Activated CD8-positive, alpha-beta T cell treated with anti-CD3 and anti-CD28 coated beads for 36 hours (primary cell): ENCODE data around the gene PRB3. TPM values are rescaled to one million over a fixed set of nuclear protein-coding genes. Genes with fewer than 3 reads are reported as not detected.

Experiments
- ATAC-seq: fragments of 200-7000 bp; cut with Tn5 transposase; one replicate; pipeline ENCODE4 v1.10.0; 2021; ENCODE audit warnings: mild to moderate bottlenecking, moderate library complexity
- CTCF ChIA-PET: fragments of 350-600 bp; sonication (Branson Sonifier 250); formaldehyde crosslinking; loops from one replicate; lab custom pipeline; 2021; ENCODE audit warnings: antibody characterized with exemption; lab: Charles Lee
- POLR2A ChIA-PET: fragments of 350-600 bp; sonication (Branson Sonifier 250); formaldehyde crosslinking; loops from one replicate; lab custom pipeline; 2021; ENCODE audit warnings: antibody characterized with exemption; lab: Charles Lee
- DNase-seq: peaks from one replicate; pipeline ENCODE4 v3.0.0-alpha.2; 2020
- H3K27ac Mint-ChIP-seq: one replicate; pipeline ENCODE4 v1.8.0; 2021; ENCODE audit warnings: mild to moderate bottlenecking, mixed read lengths
- H3K27me3 Mint-ChIP-seq: one replicate; pipeline ENCODE4 v1.8.0; 2021; ENCODE audit warnings: mixed read lengths
- H3K36me3 Mint-ChIP-seq: one replicate; pipeline ENCODE4 v1.8.0; 2021; ENCODE audit warnings: low read depth, mixed read lengths
- H3K4me1 Mint-ChIP-seq: one replicate; pipeline ENCODE4 v1.8.0; 2021; ENCODE audit warnings: low read depth, mixed read lengths
- H3K4me3 Mint-ChIP-seq: one replicate; pipeline ENCODE4 v1.8.0; 2021; ENCODE audit warnings: mild to moderate bottlenecking, moderate library complexity, mixed read lengths
- H3K9me3 Mint-ChIP-seq: one replicate; pipeline ENCODE4 v1.8.0; 2021; ENCODE audit warnings: mixed read lengths
- CTCF ChIP-seq: fragments of 200-600 bp; IDR thresholded peaks from one replicate; pipeline ENCODE4 v1.8.0; 2022; ENCODE audit warnings: antibody characterized with exemption, mild to moderate bottlenecking
- intact Hi-C: fragments of 100-400 bp; cut with micrococcal nuclease; formaldehyde crosslinking; loops from one replicate; pipeline ENCODE4 v1.10.0; 2022
- total RNA-seq, 2 experiments: library from RNA; stranded (reverse); gene quantifications; one replicate each; pipeline ENCODE4 v1.2.3, GENCODE V29; 2021

Gene PRB3
- total RNA-seq, 2 experiments from 2014 or later = not detected

- no peaks in the 10 kb centered on the region for H3K9me3 Mint-ChIP-seq
- ChIA-PET POLR2A (no interaction called here), CTCF (interaction anchor here (0.6 to 5.3 kb wide), 13 partner anchors 9 to 454 kb away, joined by 3 to 51 read pairs (median 3); no protein-coding TSS in a partner anchor)
- H3K4me1 Mint-ChIP-seq = no peaks in the 10 kb centered on the region
- DNase-seq (peak; percentile 61), ATAC-seq (peak; percentile 74)
- peak; percentile 57 for TF ChIP-seq CTCF
- no peaks in the 10 kb centered on the region for H3K36me3 Mint-ChIP-seq
- intact Hi-C loops = loop anchor here (2.0 kb wide), 1 partner anchor 258 kb away; no protein-coding TSS in a partner anchor
- H3K27me3 Mint-ChIP-seq = no peaks in the 10 kb centered on the region
- no peak overlapping the region for H3K4me3 Mint-ChIP-seq
- H3K27ac Mint-ChIP-seq = no peak overlapping the region
Observed at GRCh38 chr12:11228296-11228879, 41.1 kb downstream of the PRB3 start.

GRCh38 chr12:11227373-11227772, 42.1 kb downstream of the PRB3 start:
- Mint-ChIP-seq H3K27me3 (no peaks in the 10 kb centered on the region), H3K4me3 (no peak overlapping the region), H3K9me3 (no peaks in the 10 kb centered on the region), H3K27ac (no peak overlapping the region), H3K36me3 (no peaks in the 10 kb centered on the region), H3K4me1 (no peaks in the 10 kb centered on the region)
- ChIA-PET POLR2A (interaction anchor here (0.6 kb wide), 1 partner anchor 568 kb away, joined by 4 read pairs; no protein-coding TSS in a partner anchor), CTCF (interaction anchor here (0.9 to 5.3 kb wide), 4 partner anchors 33 to 260 kb away, joined by 3 to 51 read pairs (median 7); no protein-coding TSS in a partner anchor)
- intact Hi-C loops = no loop called here
- no peak for DNase-seq
- ATAC-seq = no peak
- no peak for TF ChIP-seq CTCF

Other genes with a start within 250 kb of the PRB3 start
- gene TAS2R19, start 247.1 kb downstream of the PRB3 start, total RNA-seq = 1 to 10 TPM; 1.4 to 1.5 TPM
- gene TAS2R31, start 238.3 kb downstream of the PRB3 start, total RNA-seq = 1 to 10 TPM; 1.2 to 1.5 TPM
- 1 to 10 TPM in 1 of 2 experiments, under 1 TPM in 1; 0.45 to 1.3 TPM for gene TAS2R46, start 207.4 kb downstream of the PRB3 start, total RNA-seq
- under 1 TPM; 0.31 to 0.34 TPM for gene TAS2R43, start 177.4 kb downstream of the PRB3 start, total RNA-seq
- 1 to 10 TPM; 1.4 to 2.3 TPM for gene TAS2R30, start 135.1 kb downstream of the PRB3 start, total RNA-seq
- gene SMIM10L1, start 98.5 kb downstream of the PRB3 start, total RNA-seq = 1 to 10 TPM; 7.9 TPM
- gene TAS2R42, start 82.8 kb downstream of the PRB3 start, total RNA-seq = not detected
- gene PRB4, start 40.7 kb upstream of the PRB3 start, total RNA-seq = not detected
- not detected for gene PRB2, start 125.9 kb upstream of the PRB3 start, total RNA-seq